H7 (cell line): ENCODE data around the gene ACIN1. TPM values are rescaled to one million over a fixed set of nuclear protein-coding genes. Genes with fewer than 3 reads are reported as not detected.
A peak's percentile ranks its signal among the peaks of the same experiment; 100 is the strongest.

ENCODE experiments used
- DNase-seq: peaks from one replicate; pipeline ENCODE4 v3.0.0; 2012
- H3K27me3 ChIP-seq: 2 replicates; pipeline ENCODE4 v1.6.0; 2011; ENCODE audit warnings: mild to moderate bottlenecking, low read length; ENCODE audit not compliant: control insufficient read depth, insufficient read depth
- H3K36me3 ChIP-seq: replicated peaks from 2 replicates; pipeline ENCODE4 v1.5.1; 2011; ENCODE audit warnings: low read length; ENCODE audit not compliant: control insufficient read depth, insufficient read depth
- H3K4me3 ChIP-seq: 2 replicates; pipeline ENCODE4 v1.5.1; 2011; ENCODE audit warnings: low read depth, mild to moderate bottlenecking, control low read depth, low read length, moderate library complexity; ENCODE audit not compliant: insufficient read depth
- total RNA-seq: library from RNA; depleted of rRNA; stranded (reverse); fragments of >200 nt; shearing (Covaris generic); gene quantifications from 2 replicates; pipeline ENCODE4 v1.2.3, GENCODE V29; 2014

Gene ACIN1
- total RNA-seq, 1 experiment from 2014 or later = 89.5 TPM

DNA sequence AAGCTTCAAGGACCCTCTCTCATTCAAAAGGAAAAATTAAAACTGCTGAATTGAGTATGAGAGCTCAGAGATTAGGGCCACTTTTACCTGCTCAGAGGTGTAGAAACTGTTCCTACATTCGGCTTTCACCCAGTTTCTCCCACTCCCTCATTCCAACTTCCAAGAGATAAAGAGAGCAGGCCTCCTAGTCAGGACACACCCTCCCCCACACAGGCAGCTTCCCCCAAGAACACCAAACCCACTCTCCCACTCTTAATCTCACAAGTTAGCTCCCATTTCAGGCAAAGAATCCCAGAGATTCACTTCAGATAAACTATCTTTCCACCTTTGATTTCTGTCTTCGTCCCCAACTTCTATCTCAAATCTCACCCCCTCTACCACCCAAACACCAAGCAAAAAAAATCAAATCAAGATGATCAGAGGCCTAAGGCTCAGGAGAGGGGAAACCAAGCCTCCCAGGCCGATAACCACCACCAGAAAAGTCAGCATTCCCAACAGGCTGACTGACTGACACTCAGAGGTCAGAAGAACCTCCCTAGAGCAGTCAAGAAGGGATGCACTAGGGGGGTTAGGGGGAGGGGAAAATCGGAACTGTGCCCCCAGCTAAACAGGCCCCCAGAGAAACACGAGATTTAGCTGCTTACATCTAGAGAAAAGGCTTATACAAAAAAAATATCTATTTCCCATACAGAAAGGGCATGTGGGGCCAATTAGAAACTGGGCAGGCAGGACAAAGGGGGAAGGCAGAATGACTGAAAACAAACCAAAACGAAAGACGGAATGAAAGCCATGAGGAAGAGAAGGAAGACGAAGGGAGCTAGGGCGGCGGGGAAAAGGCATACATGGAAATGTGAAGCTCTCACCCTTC, 24.4 kb downstream of the ACIN1 start:
- H3K4me3 ChIP-seq = peak overlapping the region; percentile 82
- H3K36me3 ChIP-seq = peaks cover 40% of the 10 kb centered on the region
- no peaks in the 10 kb centered on the region for H3K27me3 ChIP-seq
- peak; percentile 44 for DNase-seq

DNA sequence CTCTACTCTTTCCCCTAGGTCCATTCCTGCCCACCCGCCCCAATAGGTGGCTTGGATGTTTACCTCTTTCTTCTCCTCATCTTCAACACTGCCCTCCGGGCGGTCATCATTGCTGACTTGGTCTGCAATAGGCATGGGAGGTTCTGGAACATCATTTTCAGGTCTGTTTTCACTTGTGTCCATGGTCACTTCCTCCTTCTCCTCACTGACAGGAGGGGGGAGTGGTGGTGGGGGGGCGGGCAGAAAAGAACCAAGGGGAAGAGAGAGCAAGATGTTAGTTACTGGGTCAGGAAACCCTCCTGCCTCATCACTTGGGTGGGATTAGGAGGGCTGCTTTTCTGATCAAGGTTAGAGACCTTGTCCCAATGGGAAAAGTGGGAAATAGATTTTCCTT, 25.5 kb downstream of the ACIN1 start:
- no peaks in the 10 kb centered on the region for H3K27me3 ChIP-seq
- DNase-seq = no peak
- no peak overlapping the region for H3K4me3 ChIP-seq
- H3K36me3 ChIP-seq = peaks cover 40% of the 10 kb centered on the region

GRCh38 chr14:23068789-23069412, 26.0 kb downstream of the ACIN1 start:
- peak; percentile 93 for DNase-seq
- no peaks in the 10 kb centered on the region for H3K27me3 ChIP-seq
- H3K4me3 ChIP-seq = no peak overlapping the region
- peaks cover 45% of the 10 kb centered on the region for H3K36me3 ChIP-seq

DNA sequence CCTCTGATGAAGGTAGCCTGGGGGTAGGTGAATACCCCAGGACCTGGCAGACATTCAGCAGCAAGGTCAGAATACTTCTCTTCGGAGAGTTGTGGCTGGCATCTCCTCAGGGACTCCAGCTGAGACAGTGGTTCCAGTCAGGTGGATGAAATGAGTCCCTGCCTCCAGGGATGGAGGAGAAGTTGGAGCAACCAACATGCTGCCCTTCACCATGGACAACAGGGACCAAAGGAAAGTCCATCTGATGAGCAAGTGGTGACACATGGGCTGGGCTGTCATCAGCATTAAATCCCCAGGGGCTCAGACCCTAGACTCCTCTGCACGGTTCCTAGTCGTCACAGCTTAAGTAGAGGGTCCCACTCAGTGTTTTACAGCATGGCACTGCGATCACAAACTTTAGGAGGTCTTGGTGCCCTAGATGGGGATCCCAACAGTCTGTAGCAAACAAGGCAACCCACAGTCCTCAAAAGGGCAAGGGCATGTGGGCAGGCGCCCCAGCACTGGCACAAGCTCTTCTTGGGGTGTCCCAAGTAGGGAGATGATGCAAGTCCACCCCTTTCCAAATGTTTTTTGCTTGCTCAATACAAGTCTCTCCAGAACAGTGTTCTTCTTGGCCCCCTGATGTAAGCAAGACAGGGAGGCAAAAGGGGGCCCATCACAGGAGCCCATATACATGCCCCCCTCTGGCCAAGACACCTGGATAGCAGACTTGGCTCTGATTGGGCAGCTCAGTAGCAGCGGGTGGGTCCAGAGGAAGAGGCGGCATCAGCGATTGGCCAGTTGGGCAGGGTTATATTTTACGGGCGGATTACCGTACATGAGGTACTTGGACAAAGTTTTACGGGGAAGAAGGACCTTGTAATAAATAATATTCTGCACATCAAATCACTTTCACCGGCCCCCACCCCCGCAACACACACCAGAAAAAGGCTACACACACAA, 26.8 kb downstream of the ACIN1 start:
- H3K36me3 ChIP-seq = peaks cover 52% of the 10 kb centered on the region
- peak; percentile 69 for DNase-seq

GRCh38 chr14:23066855-23067744, 27.8 kb downstream of the ACIN1 start:
- DNase-seq = peak; percentile 38
- Histone ChIP-seq H3K27me3 (no peaks in the 10 kb centered on the region), H3K36me3 (peaks cover 56% of the 10 kb centered on the region), H3K4me3 (no peak overlapping the region)

More for the DNA sequence above, 26.8 kb downstream of the ACIN1 start:
- Histone ChIP-seq H3K4me3 (no peak overlapping the region), H3K27me3 (no peaks in the 10 kb centered on the region)

DNA sequence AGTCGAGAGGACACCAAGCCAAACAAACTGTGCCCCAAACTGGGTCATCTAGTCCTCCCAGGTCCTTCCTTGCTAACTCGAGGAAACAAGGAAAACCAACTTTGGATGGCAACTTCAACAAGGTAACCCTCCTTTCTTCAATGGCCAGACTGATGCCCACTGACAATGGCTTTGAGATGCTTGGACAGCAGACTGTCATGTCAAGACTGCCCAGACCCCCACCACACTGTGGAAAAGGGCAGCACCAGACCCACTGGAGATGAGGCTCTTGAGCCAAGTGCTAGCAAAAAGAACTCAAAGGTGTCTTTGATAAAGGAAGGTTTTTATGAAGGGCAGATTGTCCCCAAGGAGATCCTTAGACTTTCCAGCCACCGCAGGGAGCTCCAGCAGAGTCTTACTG, 28.6 kb downstream of the ACIN1 start:
- H3K4me3 ChIP-seq = no peak overlapping the region
- H3K27me3 ChIP-seq = no peaks in the 10 kb centered on the region
- peak; percentile 19 for DNase-seq
- peaks cover 59% of the 10 kb centered on the region for H3K36me3 ChIP-seq

GRCh38 chr14:23063601-23064000, 31.3 kb downstream of the ACIN1 start:
- no peaks in the 10 kb centered on the region for H3K27me3 ChIP-seq
- peaks cover 70% of the 10 kb centered on the region for H3K36me3 ChIP-seq
- DNase-seq = no peak
- no peak overlapping the region for H3K4me3 ChIP-seq

DNA sequence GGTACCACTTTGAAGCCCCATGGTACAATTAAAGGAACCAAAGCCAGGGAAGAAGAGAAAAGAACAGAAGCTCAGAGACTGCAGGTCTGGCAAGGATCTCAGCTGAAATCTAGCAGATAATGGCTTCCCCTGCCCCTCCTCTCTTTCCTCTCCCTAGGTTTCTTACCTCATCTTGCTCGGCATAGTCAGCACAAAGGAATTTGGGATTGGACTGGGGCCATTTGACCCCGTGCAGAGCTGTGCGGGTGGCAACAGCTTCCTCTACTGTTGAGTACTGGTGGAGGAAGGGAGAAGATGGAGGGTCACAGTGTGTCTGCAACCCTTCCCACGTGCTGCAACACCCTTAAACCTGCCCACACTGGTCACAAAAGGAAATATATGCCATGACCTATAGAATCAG, 32.9 kb downstream of the ACIN1 start:
- H3K4me3 ChIP-seq = no peak overlapping the region
- peaks cover 58% of the 10 kb centered on the region for H3K36me3 ChIP-seq
- peaks cover 2% of the 10 kb centered on the region for H3K27me3 ChIP-seq
- peak; percentile 23 for DNase-seq

- H3K27me3 ChIP-seq = peaks cover 7% of the 10 kb centered on the region
- H3K4me3 ChIP-seq = no peak overlapping the region
- peaks cover 47% of the 10 kb centered on the region for H3K36me3 ChIP-seq
- DNase-seq = peak; percentile 26
Observed at GRCh38 chr14:23060536-23061260, 34.2 kb downstream of the ACIN1 start.

GRCh38 chr14:23058654-23059504, 36.1 kb downstream of the ACIN1 start:
- H3K36me3 ChIP-seq = peaks cover 35% of the 10 kb centered on the region
- DNase-seq = peak; percentile 70
- H3K27me3 ChIP-seq = peaks cover 7% of the 10 kb centered on the region
- no peak overlapping the region for H3K4me3 ChIP-seq

GRCh38 chr14:23057757-23058653, 36.9 kb downstream of the ACIN1 start:
- DNase-seq = peak; percentile 96
- H3K36me3 ChIP-seq = peaks cover 28% of the 10 kb centered on the region
- H3K4me3 ChIP-seq = peak overlapping the region; percentile 74
- peaks cover 7% of the 10 kb centered on the region for H3K27me3 ChIP-seq
